Panc1 (cell line): ENCODE measurements around the gene ZFHX2. TPM values are rescaled to one million over a fixed set of nuclear protein-coding genes. Genes with fewer than 3 reads are reported as not detected.

Source experiments
- ATAC-seq: fragments of 200-7000 bp; cut with Tn5 transposase; 2 replicates; pipeline ENCODE4 v1.9.1; 2020; ENCODE audit warnings: mild to moderate bottlenecking, moderate library complexity
- BruUV-seq: library from RNA; stranded (reverse); fragments of 400-500 nt; replicated peaks from 2 replicates; lab custom pipeline; 2021; lab: Mats Ljungman, UMichigan
- CTCF ChIA-PET: fragments of 300-600 bp; sonication (Branson Sonifier 250); formaldehyde crosslinking; loops from one replicate; lab custom pipeline; 2022; ENCODE audit warnings: antibody characterized with exemption; lab: Charles Lee
- POLR2A ChIA-PET: fragments of 300-600 bp; sonication (Branson Sonifier 250); formaldehyde crosslinking; loops from one replicate; lab custom pipeline; 2022; ENCODE audit warnings: antibody characterized with exemption; lab: Charles Lee
- DNase-seq: peaks from one replicate; pipeline ENCODE4 v3.0.0-alpha.2; 2010; ENCODE audit warnings: low read depth, low spot score
- H3K27ac ChIP-seq: 2 replicates; pipeline ENCODE4 v1.5.1; 2011; ENCODE audit warnings: mild to moderate bottlenecking, low read length, inconsistent platforms
- H3K27me3 ChIP-seq: fragments of 200-500 bp; sonication (Bioruptor generic); 2 replicates; pipeline ENCODE4 v1.6.0; 2014; ENCODE audit warnings: low read length, inconsistent platforms; ENCODE audit not compliant: control insufficient read depth, insufficient read depth
- H3K36me3 ChIP-seq: fragments of 200-500 bp; sonication (Bioruptor generic); 2 replicates; pipeline ENCODE4 v1.5.1; 2014; ENCODE audit warnings: inconsistent platforms, mild to moderate bottlenecking, low read length, moderate library complexity; ENCODE audit not compliant: control insufficient read depth, insufficient read depth
- H3K4me1 ChIP-seq: 2 replicates; pipeline ENCODE4 v1.5.1; 2011; ENCODE audit warnings: inconsistent platforms, mild to moderate bottlenecking, low read length, moderate library complexity; ENCODE audit not compliant: control insufficient read depth, insufficient read depth
- H3K4me3 ChIP-seq, 2 experiments: 2 replicates each; pipeline ENCODE4 v1.5.1; 2011 to 2012; ENCODE audit warnings: low read depth in 2 of 2, low read length in 2 of 2, mild to moderate bottlenecking in 2 of 2, inconsistent platforms in 1 of 2, moderate library complexity in 1 of 2
- H3K9me3 ChIP-seq: fragments of 200-500 bp; sonication (Bioruptor generic); 2 replicates; pipeline ENCODE4 v1.5.1; 2014; ENCODE audit warnings: low read depth, mild to moderate bottlenecking, inconsistent platforms, low read length, moderate library complexity; ENCODE audit not compliant: control insufficient read depth, insufficient read depth
- POLR2AphosphoS5 ChIP-seq: IDR thresholded peaks from 2 replicates; pipeline ENCODE4 v1.6.1; 2012; ENCODE audit warnings: mild to moderate bottlenecking, low read depth, low read length, moderate library complexity
- SIN3A ChIP-seq: IDR thresholded peaks from 2 replicates; pipeline ENCODE4 v1.6.1; 2012; ENCODE audit warnings: low read depth, mild to moderate bottlenecking, low read length, moderate library complexity, borderline replicate concordance; ENCODE audit not compliant: insufficient read depth
- TCF7L2 ChIP-seq: IDR thresholded peaks from 2 replicates; pipeline ENCODE4 v1.6.1; 2011; ENCODE audit warnings: mild to moderate bottlenecking, low read depth, low read length, inconsistent platforms
- in situ Hi-C: cut with HindIII; loops from 2 replicates; pipeline ENCODE4 v1.10.0; 2016; ENCODE audit warnings: low sequenced_read_pairs, low pct_unique_long_range_greater_than_20kb
- intact Hi-C: fragments of 100-400 bp; cut with micrococcal nuclease; formaldehyde crosslinking; loops from one replicate; pipeline ENCODE4 v1.10.0; 2022; ENCODE audit not compliant: unreplicated experiment
- total RNA-seq: library from RNA; stranded (reverse); gene quantifications from one replicate; pipeline ENCODE4 v1.2.1, GENCODE V29; 2021; ENCODE audit not compliant: unreplicated experiment
- TF ChIP-seq, protein P1 (sequence below): fragments of 450-650 bp; IDR thresholded peaks from 2 replicates; pipeline ENCODE4 v1.5.1; 2017; ENCODE audit warnings: mild to moderate bottlenecking
- TF ChIP-seq, protein P2 (sequence below), 2 experiments: IDR thresholded peaks; 2 replicates each; pipeline ENCODE4 v1.6.1; 2011 to 2012; ENCODE audit warnings: low read depth in 2 of 2, control low read depth in 1 of 2, low read length in 1 of 2, mild to moderate bottlenecking in 1 of 2, moderate library complexity in 1 of 2; ENCODE audit not compliant: insufficient read depth in 1 of 2

The ZFHX2 gene
- total RNA-seq, 1 experiment from 2014 or later: 2.4 TPM

DNA sequence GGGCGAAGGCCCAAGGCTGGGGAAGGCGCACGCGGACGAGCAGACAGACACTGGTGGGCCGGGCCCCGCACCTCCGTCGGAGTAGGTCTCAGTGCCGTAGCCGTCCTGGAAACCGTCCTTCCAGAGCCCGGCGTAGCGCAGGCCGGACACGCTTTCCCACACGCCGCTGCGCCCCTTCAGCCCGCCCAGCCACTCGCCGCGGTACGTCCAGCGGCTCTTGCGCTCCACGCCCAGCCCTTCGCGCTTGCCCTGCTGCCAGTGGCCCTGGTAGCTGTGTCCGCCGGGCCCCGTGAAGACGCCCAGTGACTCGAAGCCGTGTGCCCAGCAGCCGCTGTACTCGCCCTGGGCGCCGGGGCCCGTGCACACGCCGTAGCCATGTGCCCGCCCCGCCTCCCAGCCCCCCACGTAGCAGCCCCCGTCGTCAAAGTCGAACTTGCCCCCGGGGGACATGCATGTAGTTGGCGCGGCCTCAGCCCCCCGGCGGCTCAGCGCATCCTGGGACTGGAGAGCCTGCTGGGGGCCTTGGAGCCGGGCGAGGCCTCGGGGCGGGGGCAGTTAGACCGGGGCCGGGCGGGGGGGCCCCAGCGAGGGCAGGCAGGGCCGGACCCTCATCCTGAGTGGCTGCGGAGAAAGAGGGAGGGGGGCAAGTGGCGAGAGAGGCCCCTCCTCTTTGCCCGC lies 25.6 kb upstream of the ZFHX2 start:
- ChIA-PET POLR2A (no interaction called here), CTCF (no interaction called here)
- Histone ChIP-seq H3K4me1 (no peaks in the 10 kb centered on the region), H3K4me3 (peak overlapping the region in 1 of 2 experiments; percentile 13; a peak in 1 of 4 replicates), H3K9me3 (no peaks in the 10 kb centered on the region), H3K27me3 (no peaks in the 10 kb centered on the region), H3K36me3 (no peaks in the 10 kb centered on the region), H3K27ac (no peak overlapping the region)
- DNase-seq (no peak), ATAC-seq (no peak; the same call in 1 of the 2 replicates)
- intact Hi-C loops (no loop called here), in situ Hi-C loops (no loop called here)
- TF ChIP-seq, protein P1, sequence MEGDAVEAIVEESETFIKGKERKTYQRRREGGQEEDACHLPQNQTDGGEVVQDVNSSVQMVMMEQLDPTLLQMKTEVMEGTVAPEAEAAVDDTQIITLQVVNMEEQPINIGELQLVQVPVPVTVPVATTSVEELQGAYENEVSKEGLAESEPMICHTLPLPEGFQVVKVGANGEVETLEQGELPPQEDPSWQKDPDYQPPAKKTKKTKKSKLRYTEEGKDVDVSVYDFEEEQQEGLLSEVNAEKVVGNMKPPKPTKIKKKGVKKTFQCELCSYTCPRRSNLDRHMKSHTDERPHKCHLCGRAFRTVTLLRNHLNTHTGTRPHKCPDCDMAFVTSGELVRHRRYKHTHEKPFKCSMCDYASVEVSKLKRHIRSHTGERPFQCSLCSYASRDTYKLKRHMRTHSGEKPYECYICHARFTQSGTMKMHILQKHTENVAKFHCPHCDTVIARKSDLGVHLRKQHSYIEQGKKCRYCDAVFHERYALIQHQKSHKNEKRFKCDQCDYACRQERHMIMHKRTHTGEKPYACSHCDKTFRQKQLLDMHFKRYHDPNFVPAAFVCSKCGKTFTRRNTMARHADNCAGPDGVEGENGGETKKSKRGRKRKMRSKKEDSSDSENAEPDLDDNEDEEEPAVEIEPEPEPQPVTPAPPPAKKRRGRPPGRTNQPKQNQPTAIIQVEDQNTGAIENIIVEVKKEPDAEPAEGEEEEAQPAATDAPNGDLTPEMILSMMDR: no peak
- no peak for TF ChIP-seq SIN3A
- TF ChIP-seq TCF7L2: no peak
- TF ChIP-seq POLR2AphosphoS5: no peak
- TF ChIP-seq, protein P2, sequence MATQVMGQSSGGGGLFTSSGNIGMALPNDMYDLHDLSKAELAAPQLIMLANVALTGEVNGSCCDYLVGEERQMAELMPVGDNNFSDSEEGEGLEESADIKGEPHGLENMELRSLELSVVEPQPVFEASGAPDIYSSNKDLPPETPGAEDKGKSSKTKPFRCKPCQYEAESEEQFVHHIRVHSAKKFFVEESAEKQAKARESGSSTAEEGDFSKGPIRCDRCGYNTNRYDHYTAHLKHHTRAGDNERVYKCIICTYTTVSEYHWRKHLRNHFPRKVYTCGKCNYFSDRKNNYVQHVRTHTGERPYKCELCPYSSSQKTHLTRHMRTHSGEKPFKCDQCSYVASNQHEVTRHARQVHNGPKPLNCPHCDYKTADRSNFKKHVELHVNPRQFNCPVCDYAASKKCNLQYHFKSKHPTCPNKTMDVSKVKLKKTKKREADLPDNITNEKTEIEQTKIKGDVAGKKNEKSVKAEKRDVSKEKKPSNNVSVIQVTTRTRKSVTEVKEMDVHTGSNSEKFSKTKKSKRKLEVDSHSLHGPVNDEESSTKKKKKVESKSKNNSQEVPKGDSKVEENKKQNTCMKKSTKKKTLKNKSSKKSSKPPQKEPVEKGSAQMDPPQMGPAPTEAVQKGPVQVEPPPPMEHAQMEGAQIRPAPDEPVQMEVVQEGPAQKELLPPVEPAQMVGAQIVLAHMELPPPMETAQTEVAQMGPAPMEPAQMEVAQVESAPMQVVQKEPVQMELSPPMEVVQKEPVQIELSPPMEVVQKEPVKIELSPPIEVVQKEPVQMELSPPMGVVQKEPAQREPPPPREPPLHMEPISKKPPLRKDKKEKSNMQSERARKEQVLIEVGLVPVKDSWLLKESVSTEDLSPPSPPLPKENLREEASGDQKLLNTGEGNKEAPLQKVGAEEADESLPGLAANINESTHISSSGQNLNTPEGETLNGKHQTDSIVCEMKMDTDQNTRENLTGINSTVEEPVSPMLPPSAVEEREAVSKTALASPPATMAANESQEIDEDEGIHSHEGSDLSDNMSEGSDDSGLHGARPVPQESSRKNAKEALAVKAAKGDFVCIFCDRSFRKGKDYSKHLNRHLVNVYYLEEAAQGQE (IDR thresholded peaks at IDR 0.05; ENCODE audit: insufficient read depth in 1 of 2, low read depth in 2 of 2, low read length in 1 of 2): no peak
- no TSS peak for BruUV-seq

DNA sequence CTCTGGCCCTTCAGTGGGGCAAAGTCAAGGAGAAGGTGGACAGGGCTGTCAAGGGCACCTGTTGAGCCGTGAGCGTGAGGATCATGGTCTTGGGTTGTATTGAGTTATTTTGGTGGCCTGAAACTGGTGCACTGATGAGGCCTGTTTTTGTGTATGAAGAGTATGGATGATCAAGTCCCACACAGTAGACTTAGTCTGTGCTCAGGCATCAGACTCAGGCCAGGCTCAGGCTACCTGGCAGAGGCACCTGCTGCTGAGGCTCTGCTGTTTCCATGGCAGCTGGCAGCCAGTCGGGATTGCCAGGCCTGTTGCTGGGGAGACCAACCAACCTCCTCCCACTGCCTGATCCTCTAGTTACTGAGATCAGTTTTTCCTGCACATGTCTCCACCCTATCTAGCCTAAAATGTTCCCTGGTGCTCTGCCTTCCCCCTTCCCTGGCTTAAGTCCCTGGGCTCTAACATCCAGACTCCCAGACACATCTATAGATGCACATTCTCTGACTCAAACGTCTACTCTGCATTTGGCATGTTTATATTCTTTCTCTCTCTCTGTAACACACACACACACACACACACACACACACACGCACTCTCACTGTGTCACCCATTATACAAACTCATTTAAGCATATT lies 21.9 kb upstream of the ZFHX2 start:
- no peak for DNase-seq
- ATAC-seq: no peak
- peaks cover 6% of the 10 kb centered on the region for H3K4me1 ChIP-seq
- in situ Hi-C loops (no loop called here), intact Hi-C loops (no loop called here)
- TF ChIP-seq TCF7L2: no peak
- H3K27ac ChIP-seq: no peak overlapping the region
- H3K36me3 ChIP-seq: no peaks in the 10 kb centered on the region
- no peak overlapping the region for H3K4me3 ChIP-seq
- CTCF ChIA-PET: no interaction called here
- no peaks in the 10 kb centered on the region for H3K9me3 ChIP-seq
- no TSS peak for BruUV-seq
- H3K27me3 ChIP-seq: no peaks in the 10 kb centered on the region
- POLR2A ChIA-PET: no interaction called here

DNA sequence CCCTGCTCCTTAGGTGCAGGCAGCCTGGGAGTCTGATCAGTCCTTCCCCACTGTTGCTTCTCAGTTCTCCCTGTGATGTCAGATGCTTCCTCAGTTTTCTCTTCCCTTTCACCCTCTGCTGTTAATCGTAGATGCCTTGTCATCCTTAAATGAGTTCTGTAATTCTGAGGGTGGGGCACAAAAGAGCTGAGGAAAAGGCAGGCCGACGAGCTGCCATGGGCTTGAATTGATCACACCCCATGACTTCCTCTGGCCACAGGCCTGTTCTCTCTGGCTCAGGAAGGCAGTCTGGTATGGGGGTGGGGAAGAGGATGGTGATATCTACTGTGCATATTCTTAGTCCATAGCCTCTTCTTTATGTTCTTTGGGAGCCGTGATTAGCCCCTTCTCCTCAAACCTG lies 21.3 kb upstream of the ZFHX2 start:
- intact Hi-C loops (no loop called here), in situ Hi-C loops (no loop called here)
- H3K4me1 ChIP-seq: peaks cover 10% of the 10 kb centered on the region
- POLR2A ChIA-PET: interaction anchor here (0.7 kb wide), 1 partner anchor 39 kb away, joined by 7 read pairs; no protein-coding TSS in a partner anchor
- no peak for DNase-seq
- BruUV-seq: no TSS peak
- no peaks in the 10 kb centered on the region for H3K9me3 ChIP-seq
- no peaks in the 10 kb centered on the region for H3K36me3 ChIP-seq
- TF ChIP-seq TCF7L2: no peak
- no peak for TF ChIP-seq POLR2AphosphoS5
- TF ChIP-seq, protein P1: no peak
- TF ChIP-seq, protein P2 (IDR thresholded peaks at IDR 0.05; ENCODE audit: insufficient read depth in 1 of 2, low read depth in 2 of 2, low read length in 1 of 2): no peak
- no peak for TF ChIP-seq SIN3A
- no peak overlapping the region for H3K27ac ChIP-seq
- ATAC-seq: no peak
- CTCF ChIA-PET: no interaction called here
- H3K27me3 ChIP-seq: no peaks in the 10 kb centered on the region
- H3K4me3 ChIP-seq: no peak overlapping the region
